ENCODE measurements around the gene BIRC3.

BIRC3 gene

GRCh38 chr11:102317099-102317767 lies at the start of gene BIRC3:
BIRC3 (plus strand) TSS chr11:102317484; CDS start chr11:102324510, 7,026 bp downstream.
- peak; percentile 56 to 82 (median 70) for DNase-seq

GRCh38 chr11:102267609-102268008 lies 49.7 kb upstream of the BIRC3 start:
- DNase-seq: no peak

- DNase-seq: peak; percentile 30 to 76 (median 54)
Measured at GRCh38 chr11:102268083-102268984, 49.0 kb upstream of the BIRC3 start.

- DNase-seq: no peak
Measured at GRCh38 chr11:102268985-102269470, 48.3 kb upstream of the BIRC3 start.

- DNase-seq: no peak
Measured at GRCh38 chr11:102269927-102270326, 47.4 kb upstream of the BIRC3 start.

GRCh38 chr11:102272047-102272824 lies 45.0 kb upstream of the BIRC3 start:
- DNase-seq: no peak

- no peak for DNase-seq
Measured at GRCh38 chr11:102274628-102275027, 42.7 kb upstream of the BIRC3 start.

GRCh38 chr11:102276362-102276761 lies 40.9 kb upstream of the BIRC3 start:
- DNase-seq: no peak

- no peak for DNase-seq
Measured at GRCh38 chr11:102276783-102277182, 40.5 kb upstream of the BIRC3 start.

GRCh38 chr11:102279641-102280170 lies 37.6 kb upstream of the BIRC3 start:
- no peak for DNase-seq

GRCh38 chr11:102280245-102280833 lies 36.9 kb upstream of the BIRC3 start:
- DNase-seq: no peak

GRCh38 chr11:102283116-102283485 lies 34.2 kb upstream of the BIRC3 start:
- DNase-seq: no peak

- DNase-seq: no peak
Measured at GRCh38 chr11:102284008-102284407, 33.3 kb upstream of the BIRC3 start.

GRCh38 chr11:102286292-102286691 lies 31.0 kb upstream of the BIRC3 start:
- no peak for DNase-seq

GRCh38 chr11:102287964-102288724 lies 29.1 kb upstream of the BIRC3 start:
- no peak for DNase-seq

GRCh38 chr11:102288725-102289083 lies 28.6 kb upstream of the BIRC3 start:
- DNase-seq: no peak

GRCh38 chr11:102289592-102289991 lies 27.7 kb upstream of the BIRC3 start:
- DNase-seq: no peak

GRCh38 chr11:102291831-102292230 lies 25.5 kb upstream of the BIRC3 start:
- no peak for DNase-seq

- DNase-seq: no peak
Measured at GRCh38 chr11:102292933-102293332, 24.4 kb upstream of the BIRC3 start.

GRCh38 chr11:102293873-102294601 lies 23.2 kb upstream of the BIRC3 start:
- DNase-seq: no peak

- no peak for DNase-seq
Measured at GRCh38 chr11:102295045-102295444, 22.2 kb upstream of the BIRC3 start.
